Esophagus muscularis mucosa (tissue), 3 donors: ENCODE data around the gene TARP.

Source experiments
- POLR2A ChIP-seq: fragments of 450-650 bp; IDR thresholded peaks from one replicate; pipeline ENCODE4 v1.6.1; 2017; ENCODE audit warnings: antibody characterized with exemption, moderate library complexity, mild to moderate bottlenecking, low read depth
- POLR2AphosphoS5 ChIP-seq, 2 donors: sonication (generic); formaldehyde crosslinking; IDR thresholded peaks; one replicate each; pipeline ENCODE4 v1.6.1; 2017; ENCODE audit warnings: antibody characterized with exemption in 2 of 2
- TF ChIP-seq, protein P1 (sequence below), 3 experiments: fragments of 200-600 bp in 2 of 3; fragments of 450-650 bp in 1 of 3; sonication (generic) in 2 of 3; IDR thresholded peaks; one replicate each; pipeline ENCODE4 v1.5.1; 2017 to 2019; ENCODE audit warnings: antibody characterized with exemption in 3 of 3, mild to moderate bottlenecking in 2 of 3, moderate library complexity in 1 of 3

DNA sequence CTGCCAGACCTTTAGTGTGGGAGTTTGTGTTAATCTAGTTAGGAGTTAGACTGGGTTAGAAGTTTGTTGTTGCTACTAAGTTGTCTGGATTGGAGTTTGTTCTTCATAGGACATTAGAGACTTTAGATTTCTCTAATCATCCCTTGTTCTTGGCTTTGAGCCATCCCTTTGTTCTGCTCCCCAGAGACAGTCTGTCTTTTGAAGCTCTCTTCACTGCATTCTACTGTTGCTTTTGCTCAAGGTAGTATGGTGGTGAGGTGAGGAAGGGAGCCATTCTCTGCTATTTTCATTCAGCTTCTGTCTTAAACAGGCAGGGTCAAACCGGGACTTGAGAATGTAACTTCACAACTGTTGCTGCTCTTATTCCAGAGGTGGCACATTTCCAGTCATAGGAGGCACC is 10.4 kb upstream of the TARP start:
- TF ChIP-seq, protein P1, sequence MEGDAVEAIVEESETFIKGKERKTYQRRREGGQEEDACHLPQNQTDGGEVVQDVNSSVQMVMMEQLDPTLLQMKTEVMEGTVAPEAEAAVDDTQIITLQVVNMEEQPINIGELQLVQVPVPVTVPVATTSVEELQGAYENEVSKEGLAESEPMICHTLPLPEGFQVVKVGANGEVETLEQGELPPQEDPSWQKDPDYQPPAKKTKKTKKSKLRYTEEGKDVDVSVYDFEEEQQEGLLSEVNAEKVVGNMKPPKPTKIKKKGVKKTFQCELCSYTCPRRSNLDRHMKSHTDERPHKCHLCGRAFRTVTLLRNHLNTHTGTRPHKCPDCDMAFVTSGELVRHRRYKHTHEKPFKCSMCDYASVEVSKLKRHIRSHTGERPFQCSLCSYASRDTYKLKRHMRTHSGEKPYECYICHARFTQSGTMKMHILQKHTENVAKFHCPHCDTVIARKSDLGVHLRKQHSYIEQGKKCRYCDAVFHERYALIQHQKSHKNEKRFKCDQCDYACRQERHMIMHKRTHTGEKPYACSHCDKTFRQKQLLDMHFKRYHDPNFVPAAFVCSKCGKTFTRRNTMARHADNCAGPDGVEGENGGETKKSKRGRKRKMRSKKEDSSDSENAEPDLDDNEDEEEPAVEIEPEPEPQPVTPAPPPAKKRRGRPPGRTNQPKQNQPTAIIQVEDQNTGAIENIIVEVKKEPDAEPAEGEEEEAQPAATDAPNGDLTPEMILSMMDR (IDR thresholded peaks at IDR 0.05) = no peak
- no peak for TF ChIP-seq POLR2AphosphoS5 (IDR thresholded peaks at IDR 0.05)
- TF ChIP-seq POLR2A = no peak
